MM.1S (cell line): ENCODE measurements around the gene SCN3B.

Experiments used
- DNase-seq: peaks from one replicate; pipeline ENCODE4 v3.0.0-alpha.2; 2015
- H2AFZ ChIP-seq: fragments of 300-600 bp; sonication (generic); 2 replicates; pipeline ENCODE4 v1.6.0; 2016; ENCODE audit warnings: antibody characterized with exemption, low read length
- H3F3A ChIP-seq: fragments of 300-600 bp; sonication (generic); 2 replicates; pipeline ENCODE4 v1.6.1; 2016; ENCODE audit warnings: mild to moderate bottlenecking, antibody characterized with exemption, low read length, moderate library complexity, mixed read lengths; ENCODE audit not compliant: insufficient read depth
- H3K27ac ChIP-seq: fragments of 300-600 bp; sonication (generic); 2 replicates; pipeline ENCODE4 v1.5.1; 2016; ENCODE audit warnings: mild to moderate bottlenecking, low read length
- H3K27me3 ChIP-seq: fragments of 300-600 bp; sonication (generic); replicated peaks from 2 replicates; pipeline ENCODE4 v1.6.0; 2016; ENCODE audit warnings: low read length; ENCODE audit not compliant: insufficient read depth
- H3K36me3 ChIP-seq: fragments of 300-600 bp; sonication (generic); replicated peaks from 2 replicates; pipeline ENCODE4 v1.6.1; 2016; ENCODE audit warnings: mild to moderate bottlenecking, low read length, mixed read lengths; ENCODE audit not compliant: insufficient read depth
- H3K4me1 ChIP-seq: fragments of 300-600 bp; sonication (generic); 2 replicates; pipeline ENCODE4 v1.6.1; 2016; ENCODE audit warnings: low read length, mixed read lengths
- H3K4me2 ChIP-seq: fragments of 300-600 bp; sonication (generic); 2 replicates; pipeline ENCODE4 v1.6.0; 2016; ENCODE audit warnings: low read depth, low read length
- H3K4me3 ChIP-seq: fragments of 300-600 bp; sonication (generic); 2 replicates; pipeline ENCODE4 v1.5.1; 2016; ENCODE audit warnings: low read length, mixed read lengths
- H3K79me2 ChIP-seq: fragments of 300-600 bp; sonication (generic); 2 replicates; pipeline ENCODE4 v1.6.1; 2016; ENCODE audit warnings: mixed run types, low read length, mixed read lengths
- H3K9ac ChIP-seq: fragments of 300-600 bp; sonication (generic); 2 replicates; pipeline ENCODE4 v1.6.1; 2016; ENCODE audit warnings: low read length, mixed read lengths
- H3K9me2 ChIP-seq: fragments of 300-600 bp; sonication (generic); replicated peaks from 2 replicates; pipeline ENCODE4 v1.6.1; 2016; ENCODE audit warnings: mild to moderate bottlenecking, low read length, mixed read lengths; ENCODE audit not compliant: insufficient read depth
- H3K9me3 ChIP-seq: fragments of 300-600 bp; sonication (generic); replicated peaks from 2 replicates; pipeline ENCODE4 v1.6.1; 2016; ENCODE audit warnings: mild to moderate bottlenecking, low read length, mixed read lengths; ENCODE audit not compliant: insufficient read depth
- H4K20me1 ChIP-seq: fragments of 300-600 bp; sonication (generic); 2 replicates; pipeline ENCODE4 v1.6.1; 2016; ENCODE audit warnings: mild to moderate bottlenecking, low read length, moderate library complexity, mixed read lengths; ENCODE audit not compliant: insufficient read depth
- CTCF ChIP-seq: fragments of 300-600 bp; sonication (generic); IDR thresholded peaks from 2 replicates; pipeline ENCODE4 v1.5.1; 2016; ENCODE audit warnings: antibody characterized with exemption, low read length, mixed read lengths
- EZH2 ChIP-seq: fragments of 300-600 bp; sonication (generic); optimal IDR thresholded peaks from 2 replicates; pipeline ENCODE3; 2017; ENCODE audit warnings: low read depth, mild to moderate bottlenecking, antibody characterized with exemption, low read length, mixed read lengths
- EZH2phosphoT487 ChIP-seq: fragments of 300-600 bp; sonication (generic); IDR thresholded peaks from 2 replicates; pipeline ENCODE4 v1.6.1; 2018; ENCODE audit warnings: antibody characterized with exemption, low read length

SCN3B gene

GRCh38 chr11:123608371-123608770 lies 46.1 kb downstream of the SCN3B start:
- H3K27me3 ChIP-seq, result no peaks in the 10 kb centered on the region
- no peaks in the 10 kb centered on the region for H4K20me1 ChIP-seq
- H3K9ac ChIP-seq, result no peak overlapping the region
- no peaks in the 10 kb centered on the region for H3K4me1 ChIP-seq
- H3K9me3 ChIP-seq, result no peaks in the 10 kb centered on the region
- H3K36me3 ChIP-seq, result no peaks in the 10 kb centered on the region
- no peaks in the 10 kb centered on the region for H3F3A ChIP-seq
- no peaks in the 10 kb centered on the region for H3K9me2 ChIP-seq
- no peak overlapping the region for H3K27ac ChIP-seq
- H2AFZ ChIP-seq, result no peak overlapping the region
- DNase-seq, result no peak
- no peak overlapping the region for H3K4me3 ChIP-seq
- TF ChIP-seq EZH2 (no peak), CTCF (no peak), EZH2phosphoT487 (no peak)
- H3K79me2 ChIP-seq, result no peaks in the 10 kb centered on the region
- no peak overlapping the region for H3K4me2 ChIP-seq

- H4K20me1 ChIP-seq, result no peaks in the 10 kb centered on the region
- no peaks in the 10 kb centered on the region for H3F3A ChIP-seq
- no peak overlapping the region for H3K9ac ChIP-seq
- no peaks in the 10 kb centered on the region for H3K79me2 ChIP-seq
- no peaks in the 10 kb centered on the region for H3K4me1 ChIP-seq
- no peaks in the 10 kb centered on the region for H3K9me3 ChIP-seq
- no peaks in the 10 kb centered on the region for H3K9me2 ChIP-seq
- DNase-seq, result no peak
- no peak overlapping the region for H3K27ac ChIP-seq
- no peak overlapping the region for H2AFZ ChIP-seq
- TF ChIP-seq EZH2, result no peak
- TF ChIP-seq EZH2phosphoT487, result no peak
- no peak for TF ChIP-seq CTCF
- H3K36me3 ChIP-seq, result no peaks in the 10 kb centered on the region
- H3K4me3 ChIP-seq, result no peak overlapping the region
- H3K4me2 ChIP-seq, result no peak overlapping the region
- H3K27me3 ChIP-seq, result no peaks in the 10 kb centered on the region
Observed at GRCh38 chr11:123607781-123608180, 46.6 kb downstream of the SCN3B start.

- Histone ChIP-seq H3K9me3 (no peaks in the 10 kb centered on the region), H3K9ac (no peak overlapping the region), H3K9me2 (no peaks in the 10 kb centered on the region), H3K27ac (no peak overlapping the region), H3K79me2 (no peaks in the 10 kb centered on the region), H3F3A (no peaks in the 10 kb centered on the region), H3K4me2 (no peak overlapping the region), H2AFZ (no peak overlapping the region), H3K4me1 (no peaks in the 10 kb centered on the region), H4K20me1 (no peaks in the 10 kb centered on the region), H3K27me3 (no peaks in the 10 kb centered on the region), H3K4me3 (no peak overlapping the region), H3K36me3 (no peaks in the 10 kb centered on the region)
- no peak for TF ChIP-seq EZH2phosphoT487
- no peak for DNase-seq
Observed at GRCh38 chr11:123603666-123604065, 50.8 kb downstream of the SCN3B start.

- no peaks in the 10 kb centered on the region for H3K9me2 ChIP-seq
- H3K36me3 ChIP-seq, result no peaks in the 10 kb centered on the region
- no peak overlapping the region for H3K4me3 ChIP-seq
- no peaks in the 10 kb centered on the region for H4K20me1 ChIP-seq
- no peak overlapping the region for H3K27ac ChIP-seq
- H3K4me2 ChIP-seq, result no peak overlapping the region
- no peaks in the 10 kb centered on the region for H3K27me3 ChIP-seq
- no peak overlapping the region for H2AFZ ChIP-seq
- TF ChIP-seq CTCF (no peak), EZH2phosphoT487 (no peak), EZH2 (no peak)
- H3K9ac ChIP-seq, result no peak overlapping the region
- H3K79me2 ChIP-seq, result no peaks in the 10 kb centered on the region
- no peaks in the 10 kb centered on the region for H3K9me3 ChIP-seq
- no peaks in the 10 kb centered on the region for H3K4me1 ChIP-seq
- no peak for DNase-seq
- H3F3A ChIP-seq, result no peaks in the 10 kb centered on the region
Observed at GRCh38 chr11:123601743-123602142, 52.7 kb downstream of the SCN3B start.
